Eye (tissue), 1 donor: ENCODE results near the gene GNG2.
A peak's percentile ranks its signal among the peaks of the same experiment; 100 is the strongest.

Source experiments
- DNase-seq: peaks from one replicate; pipeline ENCODE4 v3.0.0-alpha.2; 2015

GNG2 gene

GRCh38 chr14:51860164-51860824 lies at the start of gene GNG2:
TSS of gene GNG2 (plus strand) at chr14:51860612. CDS start at chr14:51950679, 90,067 bp downstream.
- peak; percentile 91 for DNase-seq

- DNase-seq, result no peak
Observed at GRCh38 chr14:51811706-51812105, 48.7 kb upstream of the GNG2 start.

- peak; percentile 46 for DNase-seq
Observed at GRCh38 chr14:51816031-51816430, 44.4 kb upstream of the GNG2 start.

- DNase-seq, result no peak
Observed at GRCh38 chr14:51817326-51817725, 43.1 kb upstream of the GNG2 start.

- no peak for DNase-seq
Observed at GRCh38 chr14:51818748-51819380, 41.5 kb upstream of the GNG2 start.

GRCh38 chr14:51821822-51822221 lies 38.6 kb upstream of the GNG2 start:
- no peak for DNase-seq

GRCh38 chr14:51822499-51822898 lies 37.9 kb upstream of the GNG2 start:
- DNase-seq, result no peak

GRCh38 chr14:51823706-51824105 lies 36.7 kb upstream of the GNG2 start:
- DNase-seq, result no peak

GRCh38 chr14:51824191-51824590 lies 36.2 kb upstream of the GNG2 start:
- no peak for DNase-seq

- DNase-seq, result no peak
Observed at GRCh38 chr14:51825926-51826325, 34.5 kb upstream of the GNG2 start.

GRCh38 chr14:51828017-51828797 lies 32.2 kb upstream of the GNG2 start:
- no peak for DNase-seq

GRCh38 chr14:51834240-51834639 lies 26.2 kb upstream of the GNG2 start:
- DNase-seq, result no peak

GRCh38 chr14:51836417-51836816 lies 24.0 kb upstream of the GNG2 start:
- no peak for DNase-seq

GRCh38 chr14:51844081-51844881 lies 16.1 kb upstream of the GNG2 start:
- peak; percentile 73 for DNase-seq

- DNase-seq, result peak; percentile 27
Observed at GRCh38 chr14:51845811-51846210, 14.6 kb upstream of the GNG2 start.

- peak; percentile 94 for DNase-seq
Observed at GRCh38 chr14:51846631-51847488, 13.6 kb upstream of the GNG2 start.

- DNase-seq, result no peak
Observed at GRCh38 chr14:51847489-51847796, 13.0 kb upstream of the GNG2 start.

GRCh38 chr14:51848120-51848519 lies 12.3 kb upstream of the GNG2 start:
- no peak for DNase-seq

- no peak for DNase-seq
Observed at GRCh38 chr14:51849097-51849496, 11.3 kb upstream of the GNG2 start.

GRCh38 chr14:51850651-51851050 lies 9.8 kb upstream of the GNG2 start:
- DNase-seq, result no peak

- DNase-seq, result no peak
Observed at GRCh38 chr14:51852541-51852940, 7.9 kb upstream of the GNG2 start.

- peak; percentile 15 for DNase-seq
Observed at GRCh38 chr14:51855234-51855633, 5.2 kb upstream of the GNG2 start.
